Activated CD4-positive, alpha-beta T cell treated with anti-CD3 and anti-CD28 coated beads for 1 hour (primary cell): Measurements from ENCODE around the gene COL24A1.
"Not testable (repeated sequence)": the region's sequence is repeated elsewhere in the genome, so short reads cannot be mapped to it uniquely, and the experiment has no call there.

Experiments
- DNase-seq: peaks from one replicate; pipeline ENCODE4 v3.0.0-alpha.2; 2020

Gene COL24A1

GRCh38 chr1:85976516-85977205 lies 179.9 kb downstream of the COL24A1 start:
- no peak for DNase-seq

DNA sequence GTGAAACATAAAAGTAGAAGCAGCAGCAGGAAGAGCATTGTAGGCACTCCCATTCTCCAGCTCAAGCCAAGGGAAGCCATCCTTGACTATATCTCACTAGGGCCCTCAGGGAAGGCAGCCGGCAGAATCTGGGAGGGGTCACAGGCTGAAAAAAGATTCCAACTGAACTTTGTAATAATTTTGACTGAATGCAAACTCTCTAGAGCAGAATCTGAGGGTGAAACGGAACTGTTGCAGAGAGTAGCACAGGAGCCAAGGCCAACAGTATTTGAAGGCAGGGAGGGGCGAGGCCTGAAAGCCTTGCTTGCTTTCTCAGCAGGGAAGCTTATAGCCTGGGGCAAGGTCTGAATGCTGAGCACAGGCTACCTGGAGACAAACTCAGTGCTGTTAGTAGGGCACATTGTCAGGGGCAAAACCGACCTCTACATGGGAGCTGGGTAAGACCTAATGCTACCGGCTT lies 180.6 kb downstream of the COL24A1 start:
- DNase-seq: no peak

DNA sequence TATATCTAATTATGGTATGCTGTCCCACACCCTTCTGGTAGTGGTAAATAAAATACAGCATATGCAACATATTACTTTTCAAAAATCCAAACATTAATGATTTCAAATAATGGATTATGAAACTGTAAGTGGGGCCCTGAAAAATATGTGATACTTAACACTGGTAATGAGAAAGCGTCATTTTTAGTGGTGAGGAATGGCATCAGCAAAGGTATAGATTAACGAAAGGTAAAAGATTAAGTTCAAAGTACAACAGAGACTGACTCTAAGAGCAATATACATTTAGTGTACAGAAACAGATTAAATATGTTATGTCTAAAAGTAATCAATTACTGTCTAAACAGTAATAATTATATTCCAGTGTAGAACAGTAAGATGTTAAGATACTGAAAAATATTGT lies 194.1 kb downstream of the COL24A1 start:
- DNase-seq: no peak

GRCh38 chr1:85957760-85958159 lies 198.8 kb downstream of the COL24A1 start:
- no peak for DNase-seq

DNA sequence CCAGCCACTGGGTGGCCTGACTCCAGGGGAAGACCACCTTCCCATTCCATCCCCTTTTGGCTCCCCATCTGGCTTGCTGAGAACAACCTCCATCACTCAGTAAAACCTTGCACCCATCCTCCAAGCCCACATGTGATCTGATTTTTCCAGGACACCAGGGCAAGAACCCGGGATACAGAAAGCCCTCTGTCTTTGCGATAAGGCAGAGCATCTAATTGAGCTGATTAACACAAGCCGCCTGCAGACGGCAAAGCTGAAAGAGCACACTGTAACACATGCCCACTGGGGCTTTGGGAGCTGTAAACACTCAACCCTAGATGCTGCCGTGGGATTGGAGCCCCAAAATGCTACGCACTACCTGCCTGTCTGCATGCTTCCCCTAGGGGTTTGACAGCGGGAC lies 201.4 kb downstream of the COL24A1 start:
- not testable (repeated sequence) for DNase-seq

DNA sequence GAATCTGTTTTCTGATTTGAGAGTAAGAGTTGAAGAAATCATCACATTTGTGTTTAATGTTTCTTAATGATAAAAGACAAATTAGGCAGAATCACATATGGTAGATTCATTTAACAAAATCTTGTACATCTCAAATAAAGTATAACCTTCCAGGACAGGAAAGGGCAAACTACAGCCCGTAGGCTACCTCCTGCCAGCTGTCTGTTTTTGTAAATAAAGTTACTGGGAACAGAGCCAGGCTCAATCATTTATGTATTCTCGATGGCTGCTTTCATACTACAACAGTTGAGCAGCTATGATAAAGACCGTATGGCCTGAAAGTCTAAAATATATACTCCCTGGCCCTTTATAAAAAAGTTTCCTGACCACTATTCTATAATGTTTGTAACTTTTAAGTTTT lies 204.1 kb downstream of the COL24A1 start:
- no peak for DNase-seq

GRCh38 chr1:85947186-85947585 lies 209.4 kb downstream of the COL24A1 start:
- no peak for DNase-seq

DNA sequence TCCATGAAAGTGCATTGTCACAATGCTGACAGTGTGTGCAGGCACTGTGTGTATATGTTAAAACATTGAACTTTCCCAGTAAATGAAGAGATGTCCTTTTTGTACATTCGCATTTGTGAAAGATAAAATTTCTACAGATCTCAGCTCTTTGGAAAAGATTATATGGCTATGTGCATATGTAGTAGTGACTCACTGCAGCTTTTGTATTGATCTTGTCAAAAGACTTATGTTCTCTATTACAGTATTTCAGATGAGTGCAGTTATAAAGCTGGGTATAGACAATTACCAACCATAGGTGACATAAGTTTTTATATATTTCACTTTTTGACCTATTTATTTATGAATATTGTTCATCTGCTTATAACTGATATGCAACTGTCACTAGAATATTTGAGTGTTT lies 212.6 kb downstream of the COL24A1 start:
- no peak for DNase-seq

DNA sequence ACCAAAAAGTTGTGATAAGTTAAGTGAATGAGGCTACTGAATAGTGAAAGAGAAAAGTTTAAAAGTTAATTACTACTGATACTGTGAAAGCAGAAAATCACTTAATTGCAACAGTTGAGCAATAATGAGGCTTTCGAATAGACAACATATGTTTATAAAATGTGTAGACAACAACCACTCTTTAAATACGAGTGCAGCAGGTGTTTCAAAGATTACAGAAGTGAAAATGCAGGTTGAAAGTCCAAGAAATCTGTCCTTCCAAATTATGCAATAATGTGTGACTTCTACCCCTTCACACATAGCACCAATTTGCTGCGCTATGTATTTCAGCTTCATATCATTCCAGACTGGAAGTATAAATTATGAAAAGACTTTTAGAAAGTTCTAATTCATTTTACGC lies 213.0 kb downstream of the COL24A1 start:
- no peak for DNase-seq

GRCh38 chr1:85940656-85941306 lies 215.8 kb downstream of the COL24A1 start:
- no peak for DNase-seq

DNA sequence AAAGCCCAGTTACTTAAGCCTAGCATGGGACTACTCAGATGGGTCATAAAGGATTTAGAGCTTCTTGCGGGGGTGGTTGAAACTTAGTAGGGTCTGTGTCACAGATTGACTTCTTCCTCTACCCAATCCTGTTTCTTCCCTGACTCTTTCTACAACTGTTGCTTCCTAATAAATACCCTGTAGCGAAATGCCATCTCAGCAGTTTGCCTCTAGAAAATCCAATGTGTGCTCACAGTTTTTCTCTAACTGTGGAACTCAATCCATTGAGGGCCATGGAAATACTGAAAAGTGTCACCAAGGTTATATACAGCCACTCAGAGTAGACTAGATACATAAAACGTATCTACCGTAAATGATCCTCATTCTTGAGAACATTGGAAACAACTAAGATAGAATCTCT lies 217.7 kb downstream of the COL24A1 start:
- DNase-seq: no peak

- no peak for DNase-seq
These were observed 220.1 kb downstream of the COL24A1 start for GRCh38 chr1:85936470-85936869.

DNA sequence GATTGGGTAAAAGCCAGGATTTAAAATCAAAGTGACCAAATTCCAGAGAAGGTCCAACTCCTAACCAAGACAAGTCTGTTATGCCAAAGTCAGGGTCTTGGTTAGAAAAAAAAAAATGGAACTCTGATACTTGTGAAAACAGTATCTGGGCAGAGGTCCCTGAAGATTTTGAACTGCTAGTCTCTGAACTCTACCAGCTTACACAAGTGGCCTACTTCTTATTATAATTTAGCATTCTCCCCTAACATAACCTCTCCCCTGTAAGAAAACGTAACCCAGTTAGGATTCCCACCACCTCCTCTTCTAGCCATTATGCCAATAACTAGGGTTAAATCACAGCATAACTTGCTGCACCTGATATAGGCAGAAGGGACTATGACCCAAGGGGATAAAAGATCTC lies 220.5 kb downstream of the COL24A1 start:
- no peak for DNase-seq

GRCh38 chr1:85935234-85935633 lies 221.3 kb downstream of the COL24A1 start:
- DNase-seq: no peak

DNA sequence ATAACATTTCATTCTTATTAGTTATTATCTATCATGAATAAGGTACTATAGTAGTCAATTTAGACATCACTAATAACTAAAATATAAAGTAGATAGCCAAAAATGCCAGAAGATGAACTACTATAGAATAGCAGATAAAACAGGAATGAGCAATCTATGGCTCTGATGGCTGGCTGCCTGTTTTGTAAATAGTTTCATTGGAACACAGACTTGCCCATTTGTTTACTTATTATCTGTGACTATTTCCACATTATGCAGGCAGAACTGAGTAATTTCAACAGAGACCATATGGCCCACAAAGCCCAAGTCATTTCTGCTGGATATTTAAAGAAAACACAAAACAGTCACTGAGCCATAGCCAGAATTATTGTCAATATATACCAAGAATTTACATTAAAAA lies 222.1 kb downstream of the COL24A1 start:
- DNase-seq: no peak

GRCh38 chr1:85933961-85934360 lies 222.6 kb downstream of the COL24A1 start:
- no peak for DNase-seq

GRCh38 chr1:85911742-85912141 lies 244.8 kb downstream of the COL24A1 start:
- no peak for DNase-seq

- DNase-seq: no peak
These were observed 255.7 kb downstream of the COL24A1 start for GRCh38 chr1:85900921-85901320.

- no peak for DNase-seq
These were observed 257.7 kb downstream of the COL24A1 start for GRCh38 chr1:85898861-85899260.

DNA sequence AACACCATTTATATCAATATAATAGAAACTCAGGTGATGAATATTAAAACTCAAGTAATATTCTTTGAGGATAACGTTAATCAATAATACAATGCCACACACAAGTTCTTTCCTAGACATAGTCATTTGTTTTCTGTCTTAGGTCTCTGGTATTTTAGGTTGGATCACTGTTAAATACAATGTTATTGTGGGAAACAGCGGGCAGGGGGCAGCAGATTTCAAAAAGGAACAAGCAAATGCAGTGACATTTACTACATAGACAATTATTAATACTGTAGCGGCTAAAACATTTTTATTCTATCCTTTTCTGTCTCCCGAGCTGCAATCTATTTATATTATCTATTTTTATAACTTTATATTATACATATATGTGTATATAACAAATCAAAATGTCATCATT lies 261.9 kb downstream of the COL24A1 start:
- no peak for DNase-seq

DNA sequence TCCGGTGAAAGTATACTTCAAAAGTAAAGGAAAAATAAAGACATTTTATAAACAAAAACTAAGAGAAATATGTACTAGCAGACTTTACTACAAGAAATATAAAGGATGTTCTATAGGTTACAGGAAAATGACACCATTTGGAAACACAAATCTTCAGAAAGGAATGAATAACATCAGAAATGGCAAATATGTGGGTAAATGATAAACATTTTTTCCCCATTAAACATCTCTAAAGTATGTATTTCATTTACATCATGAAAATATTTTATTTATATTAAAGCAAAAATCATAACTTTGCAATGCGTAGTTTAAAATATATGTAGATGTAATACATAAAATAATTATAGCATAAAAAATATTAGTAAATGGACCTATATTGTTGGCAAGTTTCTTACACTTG lies 264.2 kb downstream of the COL24A1 start:
- DNase-seq: no peak

DNA sequence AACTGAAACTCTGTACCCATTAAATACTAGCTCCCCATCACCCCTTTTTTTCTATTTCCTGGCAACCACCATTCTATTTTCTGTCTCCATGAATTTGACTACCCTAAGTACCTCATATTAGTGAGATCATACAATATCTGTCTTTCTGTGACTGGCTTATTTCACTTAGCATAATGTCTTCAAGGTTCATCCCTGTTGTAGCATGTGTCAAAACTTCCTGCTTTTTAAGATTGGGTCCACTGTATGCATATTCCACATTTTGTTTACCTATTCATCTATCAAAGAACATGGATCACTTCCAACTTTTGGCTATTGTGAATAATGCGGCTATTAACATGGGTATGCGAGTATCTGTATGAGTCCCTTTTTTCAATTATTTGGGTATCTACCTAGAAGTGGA lies 266.7 kb downstream of the COL24A1 start:
- no peak for DNase-seq

- no peak for DNase-seq
These were observed 267.7 kb downstream of the COL24A1 start for GRCh38 chr1:85888921-85889320.

DNA sequence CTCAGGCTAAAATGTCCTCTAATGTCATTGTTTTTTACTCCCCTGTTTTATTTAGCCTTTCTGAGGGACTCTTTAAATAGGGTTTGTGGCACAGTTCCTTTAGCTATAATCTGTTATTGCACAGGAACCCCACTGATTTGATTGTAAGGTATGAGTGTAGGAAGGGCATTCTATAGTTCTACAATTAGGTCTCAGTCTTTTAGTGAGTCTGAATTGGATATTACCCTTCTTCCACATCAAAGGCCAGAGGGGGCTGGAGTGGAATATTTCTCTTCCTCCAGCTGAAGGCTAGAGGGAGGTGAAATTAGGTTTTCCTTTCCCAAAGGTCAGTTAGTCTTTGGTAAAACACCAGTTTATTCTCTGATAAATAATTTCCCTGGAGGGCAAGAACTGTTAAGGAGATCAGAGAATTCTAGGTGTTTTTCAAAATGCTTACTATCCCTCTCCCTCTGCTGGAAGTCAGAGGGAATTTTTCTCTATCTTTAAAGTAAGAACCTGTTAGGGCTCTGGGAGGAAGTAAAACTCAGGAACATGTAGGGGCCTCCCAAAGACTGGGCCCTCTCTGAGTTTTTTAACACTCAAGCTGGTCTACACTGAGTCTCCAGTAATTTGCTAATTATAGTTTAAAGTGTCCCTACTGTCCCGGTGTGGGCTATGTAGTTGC lies 272.1 kb downstream of the COL24A1 start:
- no peak for DNase-seq
